Glutamatergic neuron (in vitro differentiated cells): ENCODE measurements around the gene CD63. TPM values are rescaled to one million over a fixed set of nuclear protein-coding genes. Genes with fewer than 3 reads are reported as not detected.

Source experiments
- DNase-seq: peaks from one replicate; pipeline ENCODE4 v3.0.0; 2022
- H3K27ac Mint-ChIP-seq: one replicate; pipeline ENCODE4 v1.8.0; 2020; ENCODE audit warnings: mild to moderate bottlenecking, mixed read lengths, inconsistent platforms; ENCODE audit not compliant: unreplicated experiment
- H3K27me3 Mint-ChIP-seq: one replicate; pipeline ENCODE4 v1.8.0; 2020; ENCODE audit warnings: mild to moderate bottlenecking, moderate library complexity, mixed read lengths, inconsistent platforms; ENCODE audit not compliant: unreplicated experiment
- H3K36me3 Mint-ChIP-seq: one replicate; pipeline ENCODE4 v1.8.0; 2020; ENCODE audit warnings: mild to moderate bottlenecking, mixed read lengths, inconsistent platforms; ENCODE audit not compliant: unreplicated experiment
- H3K4me1 Mint-ChIP-seq: one replicate; pipeline ENCODE4 v1.8.0; 2020; ENCODE audit warnings: mild to moderate bottlenecking, low read depth, mixed read lengths, inconsistent platforms; ENCODE audit not compliant: unreplicated experiment
- H3K4me3 Mint-ChIP-seq: one replicate; pipeline ENCODE4 v1.8.0; 2020; ENCODE audit warnings: mild to moderate bottlenecking, mixed read lengths, inconsistent platforms; ENCODE audit not compliant: unreplicated experiment
- H3K9me3 Mint-ChIP-seq: one replicate; pipeline ENCODE4 v1.8.0; 2020; ENCODE audit warnings: mild to moderate bottlenecking, moderate library complexity, mixed read lengths, inconsistent platforms; ENCODE audit not compliant: unreplicated experiment
- total RNA-seq: library from RNA; stranded (reverse); fragmentation: NEBNext Ultra II Directional; extraction: Animal tissue kit (Norgen Biotek cat#: 25700); gene quantifications from one replicate; pipeline ENCODE4 v1.2.1, GENCODE V29; 2021; ENCODE audit not compliant: unreplicated experiment
- TF ChIP-seq, protein P1 (sequence below): fragments of 200-600 bp; sonication (generic); IDR thresholded peaks from one replicate; pipeline ENCODE4 v1.5.0; 2021; ENCODE audit not compliant: partially characterized antibody, unreplicated experiment

The CD63 gene
- total RNA-seq, 1 donor from 2014 or later, result 619 TPM

DNA sequence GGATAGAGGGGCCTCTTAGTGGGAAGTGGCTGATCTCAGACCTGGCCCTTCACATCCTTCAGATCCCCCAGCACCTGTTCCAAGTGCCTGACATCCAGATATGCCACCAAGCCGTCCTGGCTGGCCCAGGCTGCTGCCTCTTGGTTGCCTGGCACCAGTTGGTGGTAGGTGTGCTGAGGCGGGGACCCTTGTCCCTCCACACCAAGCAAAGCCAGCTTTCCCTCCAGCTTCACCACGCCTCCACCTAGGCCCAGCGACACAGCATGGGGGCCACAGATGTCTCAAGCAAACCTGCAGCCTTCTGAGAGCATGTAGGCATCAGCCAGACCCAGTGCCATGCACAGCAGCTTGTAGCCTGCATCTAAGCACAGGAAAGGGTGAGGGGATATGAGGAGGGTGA lies 3.5 kb upstream of the CD63 start:
- Mint-ChIP-seq H3K27me3 (peaks cover 18% of the 10 kb centered on the region), H3K27ac (peak overlapping the region; percentile 28), H3K4me3 (peak overlapping the region; percentile 52), H3K36me3 (no peaks in the 10 kb centered on the region), H3K9me3 (peaks cover 10% of the 10 kb centered on the region), H3K4me1 (peaks cover 15% of the 10 kb centered on the region)
- DNase-seq, result no peak
- TF ChIP-seq, protein P1, sequence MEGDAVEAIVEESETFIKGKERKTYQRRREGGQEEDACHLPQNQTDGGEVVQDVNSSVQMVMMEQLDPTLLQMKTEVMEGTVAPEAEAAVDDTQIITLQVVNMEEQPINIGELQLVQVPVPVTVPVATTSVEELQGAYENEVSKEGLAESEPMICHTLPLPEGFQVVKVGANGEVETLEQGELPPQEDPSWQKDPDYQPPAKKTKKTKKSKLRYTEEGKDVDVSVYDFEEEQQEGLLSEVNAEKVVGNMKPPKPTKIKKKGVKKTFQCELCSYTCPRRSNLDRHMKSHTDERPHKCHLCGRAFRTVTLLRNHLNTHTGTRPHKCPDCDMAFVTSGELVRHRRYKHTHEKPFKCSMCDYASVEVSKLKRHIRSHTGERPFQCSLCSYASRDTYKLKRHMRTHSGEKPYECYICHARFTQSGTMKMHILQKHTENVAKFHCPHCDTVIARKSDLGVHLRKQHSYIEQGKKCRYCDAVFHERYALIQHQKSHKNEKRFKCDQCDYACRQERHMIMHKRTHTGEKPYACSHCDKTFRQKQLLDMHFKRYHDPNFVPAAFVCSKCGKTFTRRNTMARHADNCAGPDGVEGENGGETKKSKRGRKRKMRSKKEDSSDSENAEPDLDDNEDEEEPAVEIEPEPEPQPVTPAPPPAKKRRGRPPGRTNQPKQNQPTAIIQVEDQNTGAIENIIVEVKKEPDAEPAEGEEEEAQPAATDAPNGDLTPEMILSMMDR, result no peak

DNA sequence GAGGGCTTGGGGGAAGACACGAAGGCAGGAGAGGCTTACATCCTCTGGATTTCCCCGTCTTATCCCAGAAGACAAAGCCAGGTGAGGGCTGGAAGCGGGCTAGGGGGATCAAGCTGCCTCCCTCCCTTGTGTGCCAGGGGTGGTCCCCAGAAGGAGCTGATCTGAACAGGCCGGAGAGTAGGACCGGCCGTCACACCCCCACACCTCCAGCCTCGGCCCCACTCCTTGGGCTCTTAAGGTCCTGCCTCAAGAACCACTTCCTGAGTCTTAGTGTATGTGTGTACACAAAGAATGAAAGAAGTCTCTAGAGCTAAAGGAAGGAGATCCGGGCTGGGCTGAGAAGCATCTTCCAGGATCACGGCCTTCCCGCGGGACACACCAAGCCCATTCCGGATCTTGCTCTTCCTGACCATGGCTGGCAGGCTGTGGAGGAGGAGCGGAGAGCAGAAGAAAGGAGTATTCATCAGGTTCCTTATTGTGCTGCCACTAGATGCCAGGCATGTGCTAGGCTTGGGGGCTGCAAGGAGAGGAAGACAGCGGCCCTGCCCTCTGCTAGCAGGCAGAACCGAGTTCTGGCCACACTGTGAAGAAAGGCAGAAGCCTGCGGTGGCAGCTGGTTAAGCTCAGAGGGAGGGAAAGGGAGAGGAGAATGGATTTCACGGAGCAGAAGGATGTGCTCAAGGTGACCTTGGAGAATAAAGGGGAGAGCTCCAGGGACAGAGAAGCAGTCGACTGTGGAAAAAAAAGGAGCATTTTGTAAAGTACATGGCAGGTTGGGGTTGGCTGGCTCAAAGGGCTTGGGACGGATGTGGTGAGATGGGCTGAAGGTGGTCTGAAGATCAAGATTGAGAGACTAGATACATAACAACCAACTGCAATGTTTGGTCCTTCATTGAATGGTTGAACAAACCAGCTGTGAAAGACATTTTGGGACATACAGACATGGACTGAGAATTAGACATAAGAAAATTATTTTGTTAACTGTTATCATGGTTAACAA lies 1.3 kb upstream of the CD63 start:
- Mint-ChIP-seq H3K27ac (peak overlapping the region; percentile 97), H3K9me3 (peaks cover 15% of the 10 kb centered on the region), H3K27me3 (peaks cover 19% of the 10 kb centered on the region), H3K4me3 (peak overlapping the region; percentile 90), H3K36me3 (peaks cover 9% of the 10 kb centered on the region), H3K4me1 (peaks cover 28% of the 10 kb centered on the region)
- TF ChIP-seq, protein P1, result no peak
- peak; percentile 60 for DNase-seq

DNA sequence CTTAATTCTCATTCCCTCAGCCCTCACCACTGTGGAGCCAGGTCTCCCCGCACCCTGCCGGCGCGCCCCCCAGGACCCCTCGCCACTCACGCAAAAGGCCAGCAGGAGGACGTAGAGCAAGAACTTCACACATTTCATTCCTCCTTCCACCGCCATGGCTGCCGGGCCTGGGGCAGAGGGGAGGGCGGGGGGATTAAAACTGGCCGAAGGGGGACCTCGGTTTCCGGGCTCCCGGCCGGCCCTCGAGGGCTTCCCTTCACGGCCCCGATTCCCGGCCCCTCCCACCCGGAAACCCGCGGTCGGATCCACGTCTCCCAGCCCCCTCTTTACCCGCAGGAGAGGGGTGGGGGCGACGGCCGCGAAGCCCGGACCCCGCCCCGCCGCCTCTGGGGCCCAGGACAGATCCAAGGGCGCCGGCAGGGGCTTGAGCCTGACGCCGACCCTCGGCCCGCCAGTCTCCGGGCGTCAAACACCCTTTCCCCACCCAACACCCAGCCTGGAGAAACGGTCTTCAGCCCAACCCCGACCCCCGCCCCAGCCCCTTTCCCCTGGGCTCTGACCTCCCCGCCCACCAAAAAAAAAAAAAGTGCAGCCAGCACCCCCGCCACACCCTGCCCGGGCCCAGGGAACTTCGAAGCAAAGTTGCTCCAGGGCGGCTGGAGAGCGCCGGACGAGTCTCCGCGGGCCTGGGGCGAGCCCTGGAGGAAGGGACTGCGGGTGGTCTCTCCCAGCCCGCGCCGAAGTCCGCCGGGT lies 447 bp downstream of the CD63 start:
- DNase-seq, result peak; percentile 49
- Mint-ChIP-seq H3K4me1 (peaks cover 35% of the 10 kb centered on the region), H3K9me3 (peaks cover 15% of the 10 kb centered on the region), H3K27ac (peak overlapping the region; percentile 70), H3K4me3 (peak overlapping the region; percentile 96), H3K36me3 (peaks cover 9% of the 10 kb centered on the region), H3K27me3 (peaks cover 19% of the 10 kb centered on the region)
- TF ChIP-seq, protein P1, result no peak

DNA sequence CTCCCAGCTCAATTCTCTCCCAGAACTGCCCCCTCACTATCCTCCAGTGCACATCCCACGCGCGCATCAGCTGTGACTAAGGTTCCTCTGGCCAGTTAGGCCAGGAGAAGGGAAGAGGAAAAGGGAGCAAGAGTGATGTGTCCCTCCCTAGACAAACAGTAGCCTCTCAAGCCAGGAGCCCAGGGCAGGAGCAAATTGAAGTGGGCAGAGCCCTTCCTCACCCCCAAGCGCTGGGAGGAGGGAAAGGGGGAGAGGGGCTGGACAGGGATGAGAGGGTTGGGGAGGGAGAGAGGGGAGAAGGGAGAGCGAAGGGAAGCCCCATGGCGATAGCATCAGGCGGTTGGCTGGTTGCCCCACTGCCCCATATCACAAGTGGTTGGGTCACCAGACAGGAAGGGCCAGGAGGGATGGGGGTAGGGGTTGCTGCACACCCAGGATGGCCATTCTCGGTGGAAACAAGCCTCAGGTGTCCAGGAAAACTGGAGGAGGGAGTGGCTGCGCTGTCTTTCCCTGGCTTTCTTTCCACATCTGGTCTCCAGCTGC lies 1.1 kb downstream of the CD63 start:
- peak overlapping the region; percentile 96 for H3K4me3 Mint-ChIP-seq
- peaks cover 9% of the 10 kb centered on the region for H3K36me3 Mint-ChIP-seq
- peaks cover 34% of the 10 kb centered on the region for H3K4me1 Mint-ChIP-seq
- peaks cover 18% of the 10 kb centered on the region for H3K27me3 Mint-ChIP-seq
- peak overlapping the region; percentile 70 for H3K27ac Mint-ChIP-seq
- H3K9me3 Mint-ChIP-seq, result peaks cover 15% of the 10 kb centered on the region
- TF ChIP-seq, protein P1, result no peak
- no peak for DNase-seq
